IPS-NIHi7 (cell line): Measurements from ENCODE around the gene GRB10.
"Not testable (repeated sequence)": the region's sequence is repeated elsewhere in the genome, so short reads cannot be mapped to it uniquely, and the experiment has no call there.

Experiments used
- DNase-seq: peaks from one replicate; pipeline ENCODE4 v3.0.0; 2012; ENCODE audit warnings: mixed read lengths; ENCODE audit errors: extremely low spot score

The GRB10 gene

GRCh38 chr7:50554431-50555322 lies 228.0 kb downstream of the GRB10 start:
- DNase-seq, result no peak

- no peak for DNase-seq
These were observed 228.7 kb downstream of the GRB10 start for GRCh38 chr7:50553973-50554372.

GRCh38 chr7:50552921-50553320 lies 229.8 kb downstream of the GRB10 start:
- peak; percentile 62 for DNase-seq

- DNase-seq, result no peak
These were observed 230.6 kb downstream of the GRB10 start for GRCh38 chr7:50552139-50552538.

GRCh38 chr7:50545613-50546012 lies 237.1 kb downstream of the GRB10 start:
- DNase-seq, result not testable (repeated sequence)

GRCh38 chr7:50544992-50545391 lies 237.7 kb downstream of the GRB10 start:
- no peak for DNase-seq

- no peak for DNase-seq
These were observed 238.8 kb downstream of the GRB10 start for GRCh38 chr7:50543776-50544442.

GRCh38 chr7:50542132-50542531 lies 240.6 kb downstream of the GRB10 start:
- DNase-seq, result no peak

GRCh38 chr7:50540785-50541579 lies 241.7 kb downstream of the GRB10 start:
- no peak for DNase-seq
